ENCODE data around the gene PKP2.

Gene PKP2

GRCh38 chr12:32753605-32754004, 143.0 kb downstream of the PKP2 start:
- no peak for DNase-seq

DNA sequence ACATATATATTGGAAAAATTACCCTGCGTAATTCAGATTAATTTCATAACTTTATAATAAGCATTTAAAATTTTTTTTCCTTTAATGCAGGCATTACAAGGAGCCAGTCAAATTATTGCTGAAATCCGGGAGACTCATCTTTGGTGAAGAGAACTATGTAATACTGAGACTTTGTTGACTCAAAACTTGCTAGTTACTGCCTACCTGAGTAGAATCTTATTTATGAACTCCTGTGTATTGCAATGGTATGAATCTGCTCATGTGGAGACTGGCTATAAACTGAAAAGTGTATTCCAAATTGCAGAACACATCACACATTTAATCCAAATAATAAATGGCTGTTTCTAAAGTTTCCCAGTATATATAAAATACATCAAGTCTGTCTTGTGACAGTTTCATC, 153.3 kb downstream of the PKP2 start:
- DNase-seq = peak in 1 of 5 experiments; percentile 20

- no peak for DNase-seq
Observed at GRCh38 chr12:32742133-32742532, 154.4 kb downstream of the PKP2 start.

All from T-helper 2 cell (primary cell).